Measurements from ENCODE around the gene RNF126.
"Not testable (repeated sequence)": the region's sequence is repeated elsewhere in the genome, so short reads cannot be mapped to it uniquely, and the experiment has no call there.

The RNF126 gene

DNA sequence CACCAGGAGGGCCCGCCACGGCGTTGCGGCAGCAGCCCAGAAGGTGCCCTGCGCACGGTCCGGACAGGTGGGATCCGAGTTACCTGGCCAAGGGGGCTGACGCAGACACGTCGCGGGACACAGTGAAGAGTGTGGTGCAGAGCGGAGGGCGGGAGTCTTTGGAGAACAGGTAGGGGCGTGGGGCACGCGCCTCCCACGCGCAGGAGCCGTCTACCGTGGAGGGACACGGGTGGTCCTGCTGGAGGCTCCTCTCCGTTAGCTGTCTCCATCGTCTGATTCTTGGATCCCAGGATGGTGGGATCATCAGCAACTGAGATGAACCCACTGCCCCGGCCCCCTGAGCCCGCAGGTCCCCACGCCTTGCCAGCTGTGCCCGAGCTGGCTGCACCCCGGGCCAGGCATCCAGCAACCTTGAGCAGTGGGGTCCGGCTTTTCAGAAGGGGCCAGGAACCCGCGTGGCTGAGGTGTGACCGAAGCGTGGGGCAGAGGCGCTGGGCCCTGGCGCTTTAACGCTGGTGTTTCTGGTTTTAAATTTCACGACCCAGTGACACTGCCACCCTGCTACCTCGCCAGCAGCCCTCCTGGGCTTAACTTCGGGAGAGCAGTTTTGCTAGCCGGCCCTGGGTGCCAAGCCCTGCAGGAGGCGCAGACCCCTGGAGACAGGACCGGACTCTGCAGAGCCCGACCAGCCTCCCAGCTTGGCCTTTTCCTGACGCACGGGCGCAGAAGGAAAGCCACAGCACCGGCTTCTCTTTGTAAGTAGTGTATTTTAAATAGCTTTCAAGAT is 16.0 kb downstream of the RNF126 start:
- no peak for DNase-seq (ENCODE audit: low read depth)

DNA sequence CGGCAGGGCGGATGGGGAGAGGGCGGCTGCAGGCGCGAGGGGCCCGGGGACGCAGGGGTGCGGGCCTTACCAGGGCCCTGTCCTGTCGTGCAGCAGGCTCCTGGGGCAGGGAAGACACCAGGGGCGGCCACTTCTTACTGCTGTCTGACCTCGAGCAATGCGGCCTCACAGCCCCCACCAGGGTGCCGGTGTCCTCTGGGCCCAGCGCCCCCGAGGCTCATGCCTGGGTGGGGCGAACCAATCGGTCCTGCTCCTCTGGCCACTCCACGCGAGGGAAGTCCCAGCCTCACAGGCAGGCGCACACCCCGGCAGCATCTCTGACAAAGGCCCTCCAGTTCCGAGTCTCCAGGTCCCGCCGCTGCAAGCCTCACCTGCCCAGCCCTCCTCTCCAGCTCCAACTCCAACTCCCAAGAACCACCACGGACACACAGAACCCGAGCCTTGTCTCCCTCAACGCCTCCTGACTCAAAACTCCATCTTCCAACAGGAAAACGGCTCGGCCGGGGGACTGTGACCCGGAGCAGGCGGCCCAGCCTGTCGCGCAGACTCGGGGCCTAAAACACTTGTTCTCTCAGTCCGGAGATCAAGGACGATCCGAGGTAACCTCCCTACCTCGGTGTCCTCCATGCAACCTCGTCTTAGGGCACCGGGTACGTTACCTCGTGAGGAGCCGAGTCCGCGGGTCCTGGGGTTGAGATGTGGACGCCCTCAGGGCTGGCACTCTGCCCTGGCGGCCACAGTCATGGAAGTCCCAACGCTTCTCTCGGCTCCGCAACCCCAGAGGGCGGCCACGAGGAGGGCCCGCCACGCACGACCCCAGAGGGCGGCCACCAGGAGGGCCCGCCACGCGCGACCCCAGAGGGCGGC is 16.9 kb downstream of the RNF126 start:
- DNase-seq (ENCODE audit: low read depth) = no peak

DNA sequence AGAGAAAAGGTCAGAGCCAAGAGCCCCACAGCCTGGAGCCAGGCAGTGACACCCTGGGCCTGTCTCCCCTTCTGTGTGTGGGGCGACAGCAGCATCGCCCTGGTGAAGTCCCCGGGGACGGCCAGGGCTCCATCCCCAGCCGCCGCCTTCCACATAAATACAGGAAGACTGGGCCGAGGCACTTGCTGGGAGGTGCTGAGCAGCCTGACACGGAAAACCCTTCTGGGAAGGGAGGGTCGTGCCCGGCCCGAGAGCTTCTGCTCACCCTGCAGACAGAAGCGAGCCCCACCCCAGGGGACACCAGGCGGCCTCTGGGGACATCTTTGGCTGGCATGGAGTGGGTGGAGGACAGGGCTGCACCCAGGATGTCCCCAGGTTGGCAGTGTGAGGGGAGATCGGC is 18.2 kb downstream of the RNF126 start:
- no peak for DNase-seq (ENCODE audit: low read depth)

DNA sequence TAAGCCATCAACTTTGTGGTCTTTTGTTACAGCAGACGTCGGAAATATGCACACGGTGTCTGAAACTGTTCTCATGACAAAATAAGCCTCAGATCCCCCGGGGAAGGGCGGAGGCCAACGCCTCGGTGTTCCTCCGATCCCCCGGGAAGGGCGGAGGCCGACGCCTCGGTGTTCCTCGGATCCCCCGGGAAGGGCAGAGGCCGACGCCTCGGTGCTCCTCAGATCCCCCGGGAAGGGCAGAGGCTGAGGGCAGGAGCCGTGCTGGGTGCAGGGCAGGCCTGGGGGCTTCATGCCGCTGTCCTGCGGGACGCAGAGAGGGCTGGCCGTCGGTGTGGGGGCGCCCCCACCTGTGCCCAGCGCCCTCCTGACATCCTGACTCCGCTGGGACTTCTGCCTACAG is 18.7 kb downstream of the RNF126 start:
- DNase-seq (ENCODE audit: low read depth) = no peak

DNA sequence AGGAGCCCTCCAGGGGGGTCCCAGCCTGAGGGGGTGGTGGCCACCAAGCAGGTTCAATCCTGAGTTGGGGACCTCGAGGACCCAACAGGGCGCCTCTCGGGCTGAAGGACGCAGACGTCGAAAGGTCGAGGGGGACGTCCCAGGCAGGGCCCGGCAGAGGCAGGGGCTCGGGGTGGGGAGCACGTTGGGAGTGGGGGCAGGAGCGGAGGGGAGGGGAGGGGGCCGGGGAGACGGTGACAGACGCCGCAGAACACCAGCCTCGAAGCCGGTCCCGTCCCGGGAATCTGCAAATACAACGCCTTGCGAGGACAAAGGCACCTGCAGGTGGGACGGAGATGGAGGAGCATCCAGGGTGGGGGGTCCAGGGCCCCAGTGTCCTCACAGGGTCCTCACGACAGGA is 19.3 kb downstream of the RNF126 start:
- no peak for DNase-seq (ENCODE audit: low read depth)

DNA sequence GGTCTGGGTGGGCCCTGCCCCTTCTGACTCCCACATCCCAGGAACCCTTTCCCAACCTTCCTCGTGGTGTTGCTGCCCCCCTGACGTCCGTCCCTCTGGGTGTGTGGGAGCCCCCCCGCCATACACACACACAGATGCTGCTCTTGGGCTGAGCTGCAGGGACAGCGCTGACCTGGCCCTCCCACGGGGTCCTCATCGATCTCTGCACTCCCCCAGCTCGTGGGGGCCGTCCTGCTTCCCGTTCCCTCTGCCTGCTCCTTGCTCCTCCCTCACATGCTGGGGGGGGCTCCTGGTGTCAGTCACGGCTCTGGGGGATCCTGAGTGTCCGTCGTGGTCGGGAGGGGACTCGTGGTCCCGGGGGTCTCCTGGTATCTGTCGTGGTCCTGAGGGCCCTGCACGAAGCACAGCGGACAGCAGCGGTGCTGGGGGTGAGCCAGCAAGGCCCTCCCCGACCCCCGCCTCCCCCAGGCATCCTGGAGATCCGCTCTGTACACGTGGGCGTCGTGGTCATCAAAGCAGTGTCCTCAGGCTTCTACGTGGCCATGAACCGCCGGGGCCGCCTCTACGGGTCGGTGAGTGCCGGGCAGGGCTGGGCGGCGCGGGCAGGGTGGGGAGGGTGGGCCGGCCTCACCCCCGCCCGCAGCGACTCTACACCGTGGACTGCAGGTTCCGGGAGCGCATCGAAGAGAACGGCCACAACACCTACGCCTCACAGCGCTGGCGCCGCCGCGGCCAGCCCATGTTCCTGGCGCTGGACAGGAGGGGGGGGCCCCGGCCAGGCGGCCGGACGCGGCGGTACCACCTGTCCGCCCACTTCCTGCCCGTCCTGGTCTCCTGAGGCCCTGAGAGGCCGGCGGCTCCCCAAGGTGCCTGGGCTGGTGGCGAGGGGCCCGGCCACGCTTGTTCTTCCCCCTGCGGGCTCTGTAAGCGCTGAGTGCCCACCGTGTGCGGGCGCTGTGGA is 20.0 kb downstream of the RNF126 start:
- no peak for DNase-seq (ENCODE audit: low read depth)

DNA sequence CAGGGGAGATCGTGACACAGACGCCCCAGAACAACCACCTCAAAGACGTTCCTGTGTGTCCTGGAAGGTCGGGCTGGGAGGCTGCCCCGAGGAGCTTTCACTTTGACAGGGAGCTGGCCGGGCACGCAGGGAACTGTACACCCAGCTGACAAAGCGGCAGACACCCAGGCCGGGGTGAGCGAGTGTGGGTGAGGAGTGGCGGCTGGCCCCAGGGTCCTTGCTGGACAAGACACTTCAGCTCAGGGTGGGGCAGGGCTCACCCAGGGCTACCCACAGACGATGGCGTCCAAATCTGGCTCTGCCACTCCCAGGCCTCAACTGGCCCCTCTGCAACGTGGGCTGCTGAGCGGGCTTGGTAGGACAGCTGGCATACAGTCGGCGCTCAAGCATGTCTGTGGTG is 21.3 kb downstream of the RNF126 start:
- DNase-seq (ENCODE audit: low read depth) = no peak

DNA sequence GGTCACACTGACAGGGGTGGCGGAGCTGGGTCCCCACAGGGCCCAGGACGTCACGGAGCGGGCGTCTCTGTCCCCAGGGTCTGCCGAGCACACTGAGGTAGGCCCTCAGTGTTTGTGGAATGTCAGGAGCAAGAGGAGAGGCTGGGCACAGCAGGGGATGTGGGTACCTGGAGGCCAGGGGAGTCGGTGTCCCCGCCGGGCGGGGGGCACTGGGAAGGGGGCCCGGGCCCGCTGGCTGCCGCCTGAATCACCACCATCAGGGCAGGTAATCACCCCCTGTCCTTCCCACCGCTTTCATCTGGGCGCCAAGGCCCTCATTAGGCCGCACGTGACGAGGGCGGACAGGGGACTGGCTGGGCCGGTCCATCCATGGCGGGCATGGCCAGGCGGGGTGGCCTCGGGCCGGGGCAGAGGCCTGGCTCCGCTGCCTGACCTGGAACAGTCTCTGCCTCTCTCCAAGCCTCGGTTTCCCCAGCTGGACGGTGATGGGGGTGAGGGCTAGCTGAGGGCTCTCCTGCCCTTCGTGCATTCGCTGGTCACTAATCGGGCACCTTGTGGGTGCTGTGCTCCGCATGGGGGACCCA is 22.3 kb downstream of the RNF126 start:
- no peak for DNase-seq (ENCODE audit: low read depth)

DNA sequence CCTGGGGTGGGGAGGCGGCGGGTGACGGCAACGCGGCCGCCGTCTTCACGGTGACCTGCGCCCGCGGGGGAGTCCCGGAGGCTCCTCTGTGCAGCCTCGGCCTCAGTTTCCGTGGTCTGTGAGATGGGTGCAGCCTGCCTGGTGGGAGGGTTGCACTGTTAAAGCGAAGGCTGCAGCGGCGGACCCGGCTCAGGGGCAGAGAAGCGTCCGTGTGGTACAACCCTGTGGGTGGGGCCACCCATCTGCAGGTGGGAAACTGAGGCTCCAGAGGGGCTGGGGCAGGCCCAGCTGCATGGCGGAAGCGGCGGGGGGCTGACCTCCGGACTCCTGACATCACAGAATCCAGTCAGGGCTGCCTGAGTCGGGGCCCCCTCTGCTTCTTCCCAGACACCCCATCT is 22.9 kb downstream of the RNF126 start:
- no peak for DNase-seq (ENCODE audit: low read depth)

DNA sequence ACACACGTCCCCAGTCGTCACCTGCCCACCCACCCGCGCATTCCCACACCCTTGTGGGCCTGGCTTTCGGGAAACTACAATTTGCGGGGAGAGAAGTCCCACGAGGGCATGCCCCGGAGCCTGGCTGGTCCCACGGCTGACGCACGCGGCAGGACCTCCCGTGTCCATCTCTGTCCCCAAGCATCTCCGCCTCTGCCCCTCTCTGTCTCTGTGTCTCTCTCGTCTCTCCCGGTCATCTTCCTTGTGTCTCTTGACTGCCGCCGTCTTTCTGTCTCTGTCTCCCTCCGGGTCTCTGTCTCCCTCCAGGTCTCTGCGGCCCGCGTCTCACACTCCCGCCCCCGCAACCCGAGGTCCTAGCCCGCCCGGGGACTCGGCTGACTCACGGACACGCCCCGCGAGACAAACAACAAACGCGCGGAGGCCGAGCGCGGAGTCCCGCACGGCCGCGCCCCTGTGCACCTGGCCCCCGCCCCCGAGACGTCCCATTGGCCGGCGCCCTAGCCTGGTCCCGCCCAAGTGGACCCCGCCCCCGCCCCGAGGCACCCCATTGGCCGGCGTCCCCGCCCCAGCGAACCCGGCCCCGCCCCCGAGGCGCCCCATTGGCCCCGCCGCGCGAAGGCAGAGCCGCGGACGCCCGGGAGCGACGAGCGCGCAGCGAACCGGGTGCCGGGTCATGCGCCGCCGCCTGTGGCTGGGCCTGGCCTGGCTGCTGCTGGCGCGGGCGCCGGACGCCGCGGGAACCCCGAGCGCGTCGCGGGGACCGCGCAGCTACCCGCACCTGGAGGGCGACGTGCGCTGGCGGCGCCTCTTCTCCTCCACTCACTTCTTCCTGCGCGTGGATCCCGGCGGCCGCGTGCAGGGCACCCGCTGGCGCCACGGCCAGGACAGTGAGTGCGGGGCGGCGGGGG is 23.5 kb downstream of the RNF126 start, which contains the start of gene FGF22:
Gene FGF22, plus strand, starts transcription at position 627 of the 908 bp plus-strand sequence. Its CDS starts 47 bp downstream, at position 674.
- peak; percentile 88 for DNase-seq (ENCODE audit: low read depth)

DNA sequence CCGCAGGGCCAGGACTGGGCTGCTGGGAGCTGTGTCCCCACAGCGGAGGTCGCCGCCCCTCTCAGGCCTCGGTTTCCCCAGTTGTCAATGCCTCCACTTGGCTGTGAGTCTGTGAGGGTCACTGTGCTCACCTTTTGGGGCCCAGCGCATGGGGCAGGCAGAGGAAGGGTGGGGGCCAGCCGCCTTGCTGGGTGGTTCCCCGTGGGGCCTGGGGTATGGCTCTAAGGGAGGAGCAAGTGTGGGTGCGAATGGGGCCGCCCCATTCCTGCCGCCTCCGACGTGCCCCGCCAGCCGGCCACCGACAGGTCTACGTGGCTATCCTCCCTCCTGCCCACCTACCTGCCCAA is 24.1 kb downstream of the RNF126 start:
- DNase-seq (ENCODE audit: low read depth) = no peak

DNA sequence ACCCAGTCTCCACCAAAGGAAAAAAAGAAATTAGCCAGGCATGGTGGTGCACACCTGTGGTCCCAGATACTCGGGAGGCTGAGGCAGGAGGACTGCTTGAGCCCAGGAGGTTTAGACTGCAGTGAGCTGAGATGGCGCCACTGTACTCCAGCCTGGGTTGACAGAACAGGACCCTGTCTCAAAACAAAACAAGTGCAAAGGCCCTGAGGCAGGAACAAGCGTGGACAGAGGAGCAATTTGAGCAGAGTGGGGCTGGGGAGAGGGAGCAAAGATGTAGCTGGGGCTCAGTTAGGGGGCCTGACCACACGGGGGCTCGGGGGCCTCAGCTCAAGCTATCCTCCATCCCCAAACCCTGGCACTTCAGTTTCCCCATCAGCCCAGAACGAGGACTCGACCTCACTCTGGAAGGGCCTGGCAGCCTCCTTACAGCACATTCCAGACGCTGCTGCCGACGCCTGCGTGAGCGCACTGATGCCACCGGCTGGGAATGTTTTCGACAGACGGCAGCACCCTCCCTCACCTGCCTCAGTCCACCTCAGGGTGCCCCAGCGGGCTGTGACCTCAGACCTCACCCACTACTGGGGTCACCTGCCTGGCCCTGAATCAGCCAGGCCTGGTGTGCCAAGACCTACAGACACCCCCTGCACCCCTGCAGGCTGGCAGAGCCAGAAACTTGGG is 27.9 kb downstream of the RNF126 start:
- DNase-seq (ENCODE audit: low read depth) = no peak

DNA sequence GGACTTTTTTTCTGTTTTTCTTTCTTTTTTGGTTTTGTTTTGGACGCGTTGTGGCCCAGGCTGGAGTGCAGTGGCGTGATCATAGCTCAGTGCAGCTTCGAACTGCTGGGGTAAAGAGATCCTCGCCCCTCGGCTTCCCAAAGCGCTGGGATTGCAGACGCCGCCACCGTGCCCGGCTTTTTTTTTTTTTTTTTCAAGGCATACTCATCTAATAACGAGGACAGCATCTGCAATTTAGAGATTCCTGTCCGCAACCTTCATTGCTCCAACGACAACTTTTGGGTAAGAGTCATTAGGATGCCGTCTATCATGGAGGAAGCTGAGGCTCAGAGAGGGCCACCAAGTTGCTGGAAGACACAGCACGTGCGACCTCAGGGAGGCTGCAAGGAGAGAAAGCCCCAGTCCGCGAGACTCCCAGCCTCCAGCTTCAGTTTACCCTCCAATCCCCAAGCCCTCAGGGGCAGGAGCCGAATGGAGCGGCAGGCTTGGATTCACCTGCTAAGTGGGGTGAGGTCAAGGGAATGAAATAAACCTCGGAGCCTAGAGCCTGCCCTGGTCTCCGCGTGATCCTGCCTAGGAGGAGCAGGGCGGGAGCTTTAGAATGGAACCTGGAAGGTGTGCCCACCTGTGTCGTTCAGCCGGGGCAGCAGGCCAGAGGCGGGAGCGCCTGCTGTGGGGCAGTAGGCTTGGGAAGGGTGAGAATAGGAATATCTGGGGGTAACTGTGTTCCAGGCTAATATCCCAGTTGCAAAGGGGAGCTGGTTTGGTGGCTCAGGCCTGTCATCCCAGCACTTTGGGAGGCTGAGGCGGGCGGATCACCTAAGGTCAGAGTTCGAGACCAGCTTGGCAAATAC is 29.0 kb downstream of the RNF126 start:
- no peak for DNase-seq (ENCODE audit: low read depth)

DNA sequence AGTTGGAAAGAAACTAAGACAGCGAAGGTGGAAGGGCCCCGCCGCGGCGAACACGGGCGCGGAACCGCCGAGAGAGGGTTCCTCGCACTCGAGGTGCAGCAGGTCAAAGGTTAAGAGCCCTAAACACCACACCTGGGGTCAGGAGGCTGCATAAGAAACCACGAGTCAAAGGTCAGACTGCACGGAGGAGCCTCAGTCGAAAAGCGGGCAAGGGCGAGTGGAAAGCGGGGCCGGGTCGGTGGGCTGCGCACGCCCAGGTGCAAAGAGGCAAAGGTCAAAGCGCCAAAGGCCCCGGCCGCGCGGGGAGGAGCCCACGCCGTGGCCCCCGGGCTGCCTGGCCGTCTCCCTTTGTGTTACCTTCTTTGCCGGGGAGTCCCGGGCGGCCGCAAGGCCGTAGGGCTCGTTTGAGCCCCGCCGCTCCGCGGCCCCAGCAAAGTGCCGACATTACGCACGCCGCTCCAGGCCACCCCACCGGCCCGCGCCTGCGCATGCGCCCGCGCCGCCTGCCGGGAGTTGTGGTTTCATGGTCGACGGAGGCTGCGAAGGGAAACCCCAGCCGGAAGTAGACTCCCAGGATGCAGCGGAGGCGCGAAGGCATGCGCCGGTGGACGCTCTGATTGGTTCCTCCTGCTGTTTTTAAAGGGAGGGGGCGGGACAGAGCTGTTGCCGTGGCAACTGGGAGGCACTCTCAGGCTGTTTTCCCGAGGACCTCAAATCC is 29.8 kb downstream of the RNF126 start, which contains the start of gene POLRMT:
Gene POLRMT, minus strand, starts transcription at position 470 of the 718 bp plus-strand sequence. Its CDS starts 25 bp downstream, at position 445.
- peak; percentile 92 for DNase-seq (ENCODE audit: low read depth)

DNA sequence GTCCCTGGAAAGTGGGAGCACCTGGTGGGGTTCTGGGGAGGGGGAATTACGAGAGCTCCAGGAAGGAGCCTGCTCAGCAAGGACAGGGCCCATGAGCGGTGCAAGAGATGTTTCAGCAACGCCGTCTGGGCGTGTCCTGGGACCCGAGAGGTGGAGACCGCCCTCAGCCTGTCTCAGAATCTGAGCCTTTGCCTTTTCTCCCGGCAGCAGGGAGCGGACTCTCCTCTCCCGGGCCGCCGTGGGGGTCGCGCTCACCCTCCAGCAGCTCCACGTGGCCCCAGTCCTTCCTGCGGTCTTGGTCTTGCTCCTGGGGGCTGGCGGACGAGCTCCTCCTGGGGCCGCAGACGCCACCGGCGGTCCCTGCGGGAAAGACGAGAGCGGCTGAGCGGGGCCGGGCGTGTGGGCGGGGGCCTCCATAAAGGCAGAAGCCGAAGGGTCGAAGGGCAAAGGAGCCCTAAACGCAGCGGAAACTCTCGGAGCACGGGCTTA is 30.4 kb downstream of the RNF126 start:
- DNase-seq (ENCODE audit: low read depth) = no peak

DNA sequence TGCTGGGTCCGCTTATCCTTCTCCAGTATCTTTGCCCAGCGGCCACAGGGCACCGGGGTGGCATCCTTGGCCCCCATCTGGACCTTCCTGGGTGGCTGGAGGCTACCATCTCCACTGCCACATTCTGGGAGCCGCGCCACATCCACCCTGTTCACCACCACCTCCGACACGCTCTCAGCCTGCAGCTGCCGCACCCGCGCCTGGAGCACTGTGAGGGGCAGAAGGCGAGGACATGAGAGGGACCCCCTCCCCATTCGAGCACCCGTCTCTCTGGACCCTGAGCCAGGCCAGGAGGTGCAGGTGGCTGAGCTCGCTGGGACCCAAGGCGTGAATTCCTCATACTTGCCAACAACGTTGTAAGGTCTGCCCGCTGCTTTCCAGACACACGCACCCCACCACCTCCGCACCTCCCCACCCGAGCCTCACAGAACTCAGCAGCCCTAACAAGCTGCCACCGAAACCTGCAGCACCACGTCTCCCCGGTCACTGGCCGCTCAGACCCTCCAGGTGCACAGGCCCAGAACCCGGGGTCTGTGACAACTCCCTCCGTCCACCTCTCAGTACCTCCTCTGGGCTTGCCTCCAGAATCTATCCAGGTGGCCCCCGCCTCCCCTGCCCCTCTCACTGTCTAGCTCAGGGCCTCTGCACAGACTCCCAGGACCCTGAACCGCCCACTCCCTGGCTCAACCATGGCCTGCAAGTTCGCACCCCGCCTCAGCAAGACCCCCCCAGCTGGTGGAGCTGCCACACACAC is 32.9 kb downstream of the RNF126 start:
- no peak for DNase-seq (ENCODE audit: low read depth)

DNA sequence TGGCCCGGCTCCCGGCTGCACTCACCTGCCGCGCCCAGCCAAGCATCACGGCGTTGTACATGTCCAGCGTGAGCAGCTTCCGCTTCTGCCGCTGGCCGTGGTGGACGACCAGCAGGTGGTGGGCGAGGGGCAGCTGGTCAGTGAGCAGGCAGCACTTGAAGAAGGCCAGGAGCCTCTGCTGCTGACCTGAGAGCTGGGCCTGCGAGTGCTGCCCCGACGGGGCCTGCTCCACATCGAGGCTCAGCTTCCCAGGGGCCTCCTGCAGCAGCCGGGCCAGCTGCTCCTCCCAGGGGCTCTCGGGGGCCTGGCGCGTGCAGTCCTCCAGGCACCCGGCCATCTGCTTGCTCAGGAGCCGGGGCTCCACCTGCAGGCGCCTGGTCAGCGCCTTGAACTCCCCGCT is 33.5 kb downstream of the RNF126 start:
- not testable (repeated sequence) for DNase-seq (ENCODE audit: low read depth)
